Tibial nerve (tissue), 4 donors: Measurements from ENCODE around the gene RRH.

Source experiments
- EP300 ChIP-seq, 2 donors: sonication (generic); formaldehyde crosslinking; IDR thresholded peaks; one replicate each; pipeline ENCODE4 v1.6.1; 2017; ENCODE audit warnings: antibody characterized with exemption in 2 of 2, mild to moderate bottlenecking in 1 of 2
- POLR2A ChIP-seq, 2 donors: fragments of 450-650 bp; IDR thresholded peaks; one replicate each; pipeline ENCODE4 v1.6.1; 2017; ENCODE audit warnings: antibody characterized with exemption in 2 of 2, mild to moderate bottlenecking in 2 of 2, moderate library complexity in 2 of 2
- TF ChIP-seq, protein P1 (sequence below), 5 experiments: fragments of 200-600 bp in 3 of 5; fragments of 450-650 bp in 2 of 5; sonication (generic) in 3 of 5; IDR thresholded peaks; one replicate each; pipeline ENCODE4 v1.5.1; 2016 to 2019; ENCODE audit warnings: antibody characterized with exemption in 5 of 5, mild to moderate bottlenecking in 3 of 5, moderate library complexity in 2 of 5

DNA sequence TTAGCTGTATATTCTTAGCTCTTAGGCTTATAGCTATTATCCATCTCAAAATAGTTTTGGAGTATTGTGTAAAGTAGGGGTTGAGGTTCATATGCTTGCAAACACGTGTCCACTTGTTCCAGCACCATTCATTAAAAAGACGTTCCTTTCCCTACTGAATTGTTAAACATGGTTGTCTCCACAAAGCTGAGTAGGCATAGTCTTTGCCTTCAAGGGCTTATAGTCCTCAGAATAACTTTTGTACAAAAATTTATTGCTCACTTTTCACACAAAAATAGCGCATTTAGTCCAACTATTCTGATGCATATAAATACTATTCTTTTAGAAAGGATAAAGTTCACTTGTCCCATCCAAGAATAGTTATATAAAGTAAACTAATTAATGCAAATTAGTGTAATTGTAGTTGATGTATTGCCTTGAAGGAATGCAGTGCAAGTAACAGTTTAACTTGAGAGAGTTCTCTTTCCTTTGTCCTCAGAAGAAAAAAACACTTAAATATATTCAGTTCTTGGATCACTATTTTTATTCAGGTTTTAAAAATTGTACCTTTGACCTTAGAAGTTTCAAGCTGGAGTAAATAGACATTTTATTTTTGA is 34.2 kb downstream of the RRH start:
- TF ChIP-seq, protein P1, sequence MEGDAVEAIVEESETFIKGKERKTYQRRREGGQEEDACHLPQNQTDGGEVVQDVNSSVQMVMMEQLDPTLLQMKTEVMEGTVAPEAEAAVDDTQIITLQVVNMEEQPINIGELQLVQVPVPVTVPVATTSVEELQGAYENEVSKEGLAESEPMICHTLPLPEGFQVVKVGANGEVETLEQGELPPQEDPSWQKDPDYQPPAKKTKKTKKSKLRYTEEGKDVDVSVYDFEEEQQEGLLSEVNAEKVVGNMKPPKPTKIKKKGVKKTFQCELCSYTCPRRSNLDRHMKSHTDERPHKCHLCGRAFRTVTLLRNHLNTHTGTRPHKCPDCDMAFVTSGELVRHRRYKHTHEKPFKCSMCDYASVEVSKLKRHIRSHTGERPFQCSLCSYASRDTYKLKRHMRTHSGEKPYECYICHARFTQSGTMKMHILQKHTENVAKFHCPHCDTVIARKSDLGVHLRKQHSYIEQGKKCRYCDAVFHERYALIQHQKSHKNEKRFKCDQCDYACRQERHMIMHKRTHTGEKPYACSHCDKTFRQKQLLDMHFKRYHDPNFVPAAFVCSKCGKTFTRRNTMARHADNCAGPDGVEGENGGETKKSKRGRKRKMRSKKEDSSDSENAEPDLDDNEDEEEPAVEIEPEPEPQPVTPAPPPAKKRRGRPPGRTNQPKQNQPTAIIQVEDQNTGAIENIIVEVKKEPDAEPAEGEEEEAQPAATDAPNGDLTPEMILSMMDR (IDR thresholded peaks at IDR 0.05) = no peak
- TF ChIP-seq EP300 (IDR thresholded peaks at IDR 0.05) (no peak), POLR2A (IDR thresholded peaks at IDR 0.05) (no peak)
